SHP77 treated with DMSO at 0.1 percent for 48 hours (cell line): ENCODE results near the gene CA5A.

Source experiments
- DNase-seq: peaks from one replicate; lab custom pipeline; 2025; lab: John Stamatoyannopoulos, UW

CA5A gene

GRCh38 chr16:87963400-87963799, 27.1 kb upstream of the CA5A start:
- DNase-seq, result no peak

- no peak for DNase-seq
Observed at GRCh38 chr16:87961623-87962022, 25.3 kb upstream of the CA5A start.

- DNase-seq, result no peak
Observed at GRCh38 chr16:87960852-87961251, 24.5 kb upstream of the CA5A start.

DNA sequence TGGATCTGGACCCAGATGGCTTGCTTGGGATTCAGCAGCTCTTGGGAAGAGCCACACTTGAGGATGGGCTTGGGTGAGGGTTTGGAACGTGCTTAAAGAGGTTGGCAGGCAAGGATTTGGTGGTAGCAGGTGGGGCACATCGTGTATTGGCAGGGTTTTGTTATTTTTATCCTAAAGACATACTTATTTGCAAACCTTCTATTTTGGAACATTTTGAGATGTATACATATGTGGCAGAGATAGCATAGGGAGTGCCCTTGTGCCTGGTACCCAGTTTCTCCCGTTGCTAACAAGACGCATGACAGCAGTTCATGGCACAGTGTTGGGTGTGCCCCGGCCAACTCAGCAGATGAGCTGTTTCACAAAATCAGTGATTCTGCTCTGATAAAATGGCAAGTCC, 24.0 kb upstream of the CA5A start:
- no peak for DNase-seq

DNA sequence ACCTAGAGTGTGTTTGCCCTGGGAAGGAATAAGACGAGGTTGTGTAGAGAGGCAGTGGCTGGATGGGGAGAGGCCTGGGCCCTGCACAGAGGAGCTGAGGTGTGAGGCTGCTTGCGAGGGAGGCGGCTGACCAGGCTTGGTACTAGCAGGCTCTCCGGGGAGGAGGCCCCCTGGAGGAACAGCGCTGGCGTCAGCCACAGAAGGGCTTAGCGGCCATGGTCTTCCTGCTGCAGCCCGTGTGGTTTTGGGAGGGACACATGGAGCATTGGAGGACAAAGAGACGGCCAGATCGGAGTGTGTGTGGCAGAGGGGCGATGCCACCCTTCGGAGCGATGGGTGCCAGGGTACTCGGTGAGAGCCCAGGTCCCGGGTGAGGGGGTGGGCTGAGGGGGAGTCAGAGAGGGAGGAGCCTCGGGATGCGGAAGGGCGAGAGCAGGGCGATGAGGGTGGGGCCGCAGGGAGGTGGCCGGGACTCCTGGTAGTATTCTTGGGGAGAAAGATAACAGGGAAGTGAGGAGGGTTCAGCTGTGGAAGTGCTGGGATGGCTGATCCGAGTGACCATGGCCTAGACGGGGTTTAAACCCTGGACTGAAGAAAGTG, 23.2 kb upstream of the CA5A start:
- DNase-seq, result no peak

DNA sequence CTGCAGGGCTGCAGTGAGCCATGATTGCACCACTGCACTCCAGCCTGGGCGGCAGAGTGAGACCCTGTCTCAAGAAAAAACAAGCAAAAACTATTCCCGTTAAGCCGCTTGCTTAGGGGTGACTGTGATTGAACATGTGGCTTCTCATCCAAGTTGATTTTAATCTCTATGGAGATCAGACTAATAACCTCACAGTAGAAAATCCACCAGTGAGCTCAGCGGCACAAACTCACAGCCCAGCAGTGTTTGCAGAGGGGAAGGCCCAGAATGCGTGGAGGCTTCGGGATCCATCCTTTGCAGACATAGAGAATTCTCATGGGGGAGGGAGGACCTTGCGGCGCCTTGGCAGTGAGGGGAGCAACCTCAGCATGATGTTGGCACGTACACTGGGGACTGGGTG, 22.3 kb upstream of the CA5A start:
- DNase-seq, result no peak

DNA sequence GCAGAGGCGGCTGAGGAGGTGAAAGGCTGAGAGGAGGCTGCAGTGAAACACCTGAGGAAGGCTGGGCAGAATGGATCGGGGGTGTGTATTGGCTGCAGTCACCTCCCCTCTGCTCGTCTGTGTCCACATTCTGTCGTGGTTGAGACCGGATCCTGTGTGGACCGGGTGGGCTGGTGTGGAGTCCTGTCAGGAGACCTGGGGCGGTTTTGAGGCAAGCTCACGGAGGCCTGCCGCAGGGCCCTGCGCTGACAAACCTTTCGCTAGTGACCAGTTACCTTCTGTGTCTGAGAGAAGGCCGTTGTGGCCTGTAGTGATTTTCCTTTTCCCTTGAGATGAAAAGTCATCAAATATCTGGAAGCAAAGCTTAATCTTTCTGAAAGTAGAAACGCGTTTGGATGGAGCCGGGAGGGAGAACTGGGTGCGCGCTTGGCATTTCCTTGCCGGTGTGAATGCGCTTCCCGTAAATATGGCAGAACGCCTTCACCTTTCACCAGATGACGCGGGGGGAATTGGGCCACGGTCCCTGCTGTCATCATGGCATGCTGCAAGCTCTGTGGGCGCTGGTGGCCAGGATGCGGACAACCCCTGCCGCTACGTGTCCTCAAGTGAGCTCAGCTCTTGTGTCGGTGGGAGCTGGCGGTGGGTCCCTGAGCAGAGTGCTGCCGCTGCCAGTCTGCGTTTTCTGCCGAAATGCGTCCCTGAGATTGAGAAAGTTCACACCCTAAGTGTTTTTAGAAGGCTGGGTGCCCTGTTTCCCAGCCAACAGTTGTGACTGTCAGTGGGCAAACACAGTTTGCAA, 21.2 kb upstream of the CA5A start:
- no peak for DNase-seq

DNA sequence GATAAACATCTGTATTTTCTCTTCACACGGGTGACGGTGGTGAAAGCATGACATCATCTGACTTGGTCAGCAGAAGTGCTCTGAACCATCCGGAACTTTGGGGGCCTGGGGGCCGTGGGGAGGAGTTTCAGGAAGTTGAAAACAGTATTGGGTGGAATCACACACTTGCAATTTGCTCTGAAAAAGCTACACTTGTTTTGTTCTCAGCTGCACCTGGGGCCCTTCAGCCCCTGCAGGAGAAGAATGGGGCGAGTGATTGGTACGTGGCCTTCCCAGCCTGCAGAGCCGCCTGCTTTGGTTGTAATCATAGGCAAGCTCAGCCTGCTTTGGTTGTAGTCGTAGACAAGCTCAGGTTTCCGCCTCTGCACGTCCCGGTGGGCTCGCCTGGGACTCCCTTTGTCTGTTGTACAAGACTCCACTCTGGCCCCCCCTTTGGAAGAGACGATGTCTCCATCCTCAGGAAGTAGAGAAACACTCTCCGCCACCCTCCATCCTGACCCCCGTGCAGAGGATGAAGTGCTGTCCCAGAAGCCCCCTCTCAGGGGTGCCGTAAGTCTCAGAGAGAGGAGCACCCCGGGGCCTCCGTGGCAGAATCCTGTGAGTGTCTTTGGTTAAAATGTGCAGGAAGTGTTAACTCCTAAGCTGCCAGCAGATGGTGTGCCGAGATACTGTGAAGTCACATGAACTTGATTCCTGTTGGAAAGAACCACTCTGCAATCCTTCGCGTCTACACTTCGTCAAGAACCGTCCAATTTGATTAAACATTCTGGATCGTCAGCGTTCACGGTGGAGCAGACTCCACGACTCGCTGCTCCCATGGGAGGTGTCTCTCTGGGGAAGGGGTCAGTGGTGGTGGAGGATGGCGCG, 20.3 kb upstream of the CA5A start:
- DNase-seq, result no peak

DNA sequence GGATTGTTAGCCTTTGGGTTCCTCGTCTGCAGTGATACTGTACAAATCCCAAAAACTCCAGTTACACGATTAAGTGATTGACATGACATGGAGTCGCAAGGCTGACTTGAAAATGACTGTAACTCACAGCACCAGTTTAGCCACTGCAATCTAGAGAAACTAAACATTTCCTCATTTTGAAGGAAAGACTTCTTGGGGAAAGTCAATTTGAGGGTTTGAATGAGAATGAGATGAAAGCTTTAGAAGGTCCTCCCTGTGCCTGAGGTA, 19.7 kb upstream of the CA5A start:
- no peak for DNase-seq

DNA sequence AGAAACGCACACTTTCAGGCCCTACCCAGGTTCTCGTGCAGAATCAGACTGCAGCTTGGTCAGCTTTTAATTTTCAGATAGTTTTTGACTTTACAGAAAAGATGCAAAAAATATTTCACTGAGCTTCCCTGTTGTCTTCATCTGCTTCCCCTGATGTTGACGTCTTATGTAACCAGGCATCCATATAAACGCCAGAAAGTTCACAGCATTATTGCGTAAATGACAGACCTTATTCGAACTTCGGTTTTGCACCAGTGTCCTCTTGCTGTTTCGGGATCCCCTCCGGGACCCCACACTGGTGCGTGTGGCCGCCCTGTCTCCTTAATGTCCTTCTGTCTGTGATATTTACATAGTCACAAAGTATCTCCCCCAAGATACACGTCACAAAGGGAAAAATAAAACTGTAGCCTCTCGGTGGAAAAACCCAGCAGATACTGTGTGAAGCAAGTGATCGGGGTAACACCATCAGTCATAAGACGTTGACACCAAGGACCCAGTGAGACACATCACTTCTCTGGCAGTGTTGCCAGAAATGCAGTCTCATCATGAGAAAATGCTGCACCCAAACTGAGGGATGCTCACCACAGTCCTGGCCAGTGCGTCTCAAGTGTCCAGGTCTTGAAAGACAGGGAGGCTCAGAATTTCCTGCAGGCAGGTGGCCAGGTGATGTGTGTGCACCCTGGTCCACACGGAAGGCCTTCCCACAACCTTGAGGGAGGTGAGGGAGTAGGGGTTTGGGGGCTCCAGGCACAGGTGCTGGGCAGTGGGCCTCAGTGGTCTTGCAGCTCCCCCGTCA, 19.2 kb upstream of the CA5A start:
- DNase-seq, result no peak

- DNase-seq, result no peak
Observed at GRCh38 chr16:87954826-87955225, 18.5 kb upstream of the CA5A start.

GRCh38 chr16:87954361-87954760, 18.0 kb upstream of the CA5A start:
- DNase-seq, result no peak

GRCh38 chr16:87953308-87954215, 17.2 kb upstream of the CA5A start:
- DNase-seq, result no peak

DNA sequence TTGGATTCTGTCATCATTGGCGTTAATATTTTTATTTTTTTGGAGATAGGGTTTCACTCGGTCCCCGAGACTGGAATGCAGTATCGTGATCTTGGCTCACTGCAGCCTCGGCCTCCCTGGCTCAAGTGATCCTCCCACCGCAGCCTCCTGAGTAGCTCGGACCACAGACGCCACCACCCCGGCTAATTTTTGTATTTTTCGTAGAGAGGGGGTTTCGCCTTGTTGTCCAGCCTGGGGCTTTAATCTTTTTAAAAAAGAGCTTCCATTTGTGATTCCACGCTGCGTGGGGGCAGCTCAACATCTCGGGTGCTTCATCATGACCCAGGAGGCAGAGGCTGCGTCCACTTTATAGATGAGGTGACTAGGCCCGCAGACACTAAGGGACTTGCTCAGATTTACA, 16.4 kb upstream of the CA5A start:
- DNase-seq, result no peak

DNA sequence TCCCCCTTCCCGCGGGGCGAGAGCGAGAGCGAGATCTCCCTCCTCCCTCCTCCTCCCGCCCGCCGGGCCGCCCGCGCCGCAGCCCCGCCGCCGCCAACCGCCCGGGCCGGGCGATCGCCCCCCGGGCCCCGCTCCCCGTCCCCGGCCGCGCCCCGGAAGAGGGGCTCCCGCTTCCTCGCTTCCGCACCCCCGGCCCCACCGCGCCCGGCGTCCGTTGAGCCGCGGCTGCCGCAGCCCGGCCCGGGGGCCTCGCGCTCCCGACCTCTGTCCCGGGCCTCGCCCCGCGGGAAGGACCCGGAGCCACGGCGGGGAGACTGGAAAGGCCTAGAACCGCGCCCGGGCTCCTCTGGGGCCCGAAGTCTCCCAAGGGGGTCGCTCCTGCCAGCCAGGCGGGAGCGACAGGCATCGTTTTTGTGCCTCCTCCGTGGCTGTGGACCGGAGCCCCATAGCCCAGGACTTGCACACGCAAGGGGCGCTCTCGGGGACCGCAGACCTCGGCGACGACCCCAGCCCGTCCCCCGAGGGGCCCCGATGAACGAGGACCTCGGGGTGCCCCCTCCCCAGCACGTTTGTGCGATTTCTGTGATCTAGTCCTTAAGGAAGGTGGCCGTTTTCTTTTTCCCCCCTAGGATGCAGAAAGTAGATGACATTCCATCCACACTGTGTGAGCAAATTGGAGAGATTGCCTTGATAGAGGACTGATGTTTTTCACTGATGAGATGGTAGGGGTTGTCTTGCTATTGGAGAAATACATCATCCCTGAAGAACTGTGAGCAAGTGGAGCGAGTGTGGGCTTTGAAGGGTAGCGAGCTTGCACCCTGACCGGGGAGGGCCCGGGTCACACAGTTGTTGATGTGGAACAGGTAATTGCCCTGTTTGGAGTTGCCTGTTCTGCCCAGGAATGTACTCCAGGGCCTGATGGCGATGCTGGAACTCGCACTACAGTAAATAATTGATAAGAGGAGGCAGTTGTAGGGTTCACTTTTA, 15.5 kb upstream of the CA5A start:
- DNase-seq, result no peak

GRCh38 chr16:87950765-87951551, 14.6 kb upstream of the CA5A start, which contains the start of gene BANP:
BANP (plus strand) TSS chr16:87951434; CDS start chr16:87975116, 23,682 bp downstream.
- peak; percentile 99 for DNase-seq

- DNase-seq, result peak; percentile 66
Observed at GRCh38 chr16:87949071-87949744, 12.9 kb upstream of the CA5A start.

DNA sequence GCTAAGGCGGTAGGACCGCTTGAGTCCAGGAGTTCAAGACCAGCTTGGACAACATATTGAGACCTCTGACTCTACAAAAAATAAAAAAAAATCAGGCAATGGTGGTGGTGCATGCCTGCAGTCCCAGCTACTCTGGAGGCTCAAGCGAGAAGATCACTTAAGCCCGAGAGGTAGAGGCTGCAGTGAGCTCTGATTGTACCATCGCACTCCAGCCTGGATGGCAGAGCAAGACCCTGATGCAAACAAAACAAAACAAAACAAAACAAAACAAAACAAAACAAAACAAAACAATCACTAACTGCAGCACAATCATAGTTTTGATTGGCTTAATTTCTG, 12.4 kb upstream of the CA5A start:
- DNase-seq, result no peak

DNA sequence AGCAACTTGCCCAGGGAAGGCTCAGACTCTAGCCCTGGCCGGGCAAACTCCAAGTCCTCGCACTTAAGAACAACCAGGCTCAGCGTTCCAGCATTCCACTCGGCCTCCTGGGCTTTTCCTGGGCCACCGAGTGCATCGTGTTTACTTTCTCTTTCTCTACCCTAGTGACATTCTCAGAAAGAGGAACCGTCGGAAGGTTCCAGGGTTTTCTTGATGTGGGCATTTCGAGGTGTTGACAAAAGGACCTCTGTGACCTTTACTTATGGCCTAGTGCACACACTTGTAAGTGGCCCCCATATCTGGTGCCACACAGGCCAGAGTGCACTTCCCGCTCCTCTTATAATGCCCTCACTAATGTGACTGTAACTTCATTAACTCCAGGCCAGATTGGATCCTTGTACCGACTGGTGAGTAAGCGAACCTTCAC, 11.8 kb upstream of the CA5A start:
- no peak for DNase-seq
